Ishikawa (cell line): ENCODE results near the gene LARP1B.

Source experiments
- CEBPB ChIP-seq: IDR thresholded peaks from 2 replicates; pipeline ENCODE4 v1.6.1; 2012
- CREB1 ChIP-seq: IDR thresholded peaks from 2 replicates; pipeline ENCODE4 v1.6.1; 2012; ENCODE audit warnings: low read depth
- FOXM1 ChIP-seq: IDR thresholded peaks from 2 replicates; pipeline ENCODE4 v1.6.1; 2012; ENCODE audit warnings: low read depth, borderline replicate concordance
- NFIC ChIP-seq: IDR thresholded peaks from 2 replicates; pipeline ENCODE4 v1.6.1; 2012
- RAD21 ChIP-seq: IDR thresholded peaks from 2 replicates; pipeline ENCODE4 v1.6.1; 2012; ENCODE audit warnings: low read depth
- TAF1 ChIP-seq: IDR thresholded peaks from 2 replicates; pipeline ENCODE4 v1.6.1; 2012; ENCODE audit warnings: low read depth, mild to moderate bottlenecking
- TCF12 ChIP-seq: IDR thresholded peaks from 2 replicates; pipeline ENCODE4 v1.6.1; 2012; ENCODE audit warnings: low read depth
- YY1 ChIP-seq: IDR thresholded peaks from 2 replicates; pipeline ENCODE4 v1.6.1; 2012; ENCODE audit warnings: low read depth
- TF ChIP-seq, protein P1 (sequence below): IDR thresholded peaks from 2 replicates; pipeline ENCODE4 v1.6.1; 2012

DNA sequence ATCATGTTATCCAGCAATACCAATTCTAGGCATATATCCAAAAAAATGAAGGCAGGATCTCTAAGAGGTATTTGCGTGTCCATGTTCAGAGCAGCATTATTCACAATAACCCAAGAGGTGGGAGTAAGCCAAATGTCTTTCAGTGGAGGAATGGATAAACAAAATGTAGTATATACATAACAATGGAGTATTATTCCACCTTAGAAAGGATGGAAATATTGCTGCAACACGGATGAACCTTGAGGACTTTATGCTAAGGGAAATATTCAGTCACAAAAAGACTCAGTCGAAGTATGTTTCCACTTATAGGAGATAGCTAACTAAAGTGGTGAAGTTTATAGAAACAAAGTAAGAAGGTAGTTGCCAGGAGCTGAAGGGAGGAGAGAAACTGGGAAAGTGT is 74.3 kb downstream of the LARP1B start:
- no peak for TF ChIP-seq CREB1
- TF ChIP-seq TAF1 = no peak
- TF ChIP-seq TCF12 = no peak
- TF ChIP-seq, protein P1, sequence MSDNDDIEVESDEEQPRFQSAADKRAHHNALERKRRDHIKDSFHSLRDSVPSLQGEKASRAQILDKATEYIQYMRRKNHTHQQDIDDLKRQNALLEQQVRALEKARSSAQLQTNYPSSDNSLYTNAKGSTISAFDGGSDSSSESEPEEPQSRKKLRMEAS = no peak
- no peak for TF ChIP-seq NFIC
- no peak for TF ChIP-seq CEBPB
- no peak for TF ChIP-seq FOXM1
- no peak for TF ChIP-seq RAD21
- no peak for TF ChIP-seq YY1
